HL-60/S4 (cell line): ENCODE measurements around the gene PLPP7.
"Not testable (repeated sequence)": the region's sequence is repeated elsewhere in the genome, so short reads cannot be mapped to it uniquely, and the experiment has no call there.

Experiments
- in situ Hi-C: fragments of 300-500 bp; cut with MboI; formaldehyde crosslinking; loops from 2 replicates; pipeline ENCODE4 v1.14.3; 2022; ENCODE audit warnings: low sequenced_read_pairs

PLPP7 gene

DNA sequence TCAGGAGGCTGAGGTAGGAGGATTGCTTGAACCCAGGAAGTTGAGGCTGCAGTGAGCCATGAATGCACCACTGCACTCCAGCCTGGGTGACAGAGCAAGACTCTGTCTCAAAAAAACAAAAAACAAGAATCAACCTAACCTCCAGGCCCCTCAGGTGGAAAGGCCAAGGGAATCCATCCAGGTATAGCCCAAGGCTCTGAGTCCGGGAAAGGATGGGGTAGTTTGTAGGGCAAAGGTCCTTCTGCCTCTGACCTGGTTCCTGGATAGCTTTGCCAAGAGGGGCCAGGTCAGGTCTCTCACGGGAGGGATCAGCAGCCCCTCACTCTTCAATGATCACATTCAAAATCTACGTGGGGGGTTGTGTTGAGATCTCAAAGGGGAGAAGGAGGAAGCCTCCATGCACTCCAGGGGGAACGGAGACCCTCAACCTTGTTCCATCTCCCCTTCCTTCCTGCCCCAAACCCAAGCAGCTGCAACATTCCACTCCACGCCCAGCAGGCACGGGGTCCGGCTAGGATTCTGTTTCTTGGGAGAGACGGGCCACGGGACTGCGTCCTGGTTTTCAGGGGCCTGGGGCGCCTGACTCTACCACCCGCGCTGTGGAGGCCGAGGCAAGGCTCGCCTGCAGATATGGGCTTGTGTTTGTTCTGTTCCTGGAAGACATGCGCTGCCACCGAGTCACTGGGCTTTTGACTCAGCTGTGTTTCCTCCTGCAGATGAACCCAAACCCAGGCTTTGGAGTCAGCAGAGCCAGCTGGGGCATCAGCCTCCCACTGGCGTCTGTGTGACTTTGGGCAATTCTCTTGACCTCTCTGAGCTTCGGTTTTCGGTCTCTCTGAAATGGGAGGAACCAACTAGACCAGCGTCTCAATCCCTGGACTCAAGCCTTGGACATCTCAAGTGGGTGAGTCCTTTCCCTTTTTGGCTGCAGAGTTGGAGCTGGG lies 35.5 kb downstream of the PLPP7 start:
- in situ Hi-C loops: no loop called here

DNA sequence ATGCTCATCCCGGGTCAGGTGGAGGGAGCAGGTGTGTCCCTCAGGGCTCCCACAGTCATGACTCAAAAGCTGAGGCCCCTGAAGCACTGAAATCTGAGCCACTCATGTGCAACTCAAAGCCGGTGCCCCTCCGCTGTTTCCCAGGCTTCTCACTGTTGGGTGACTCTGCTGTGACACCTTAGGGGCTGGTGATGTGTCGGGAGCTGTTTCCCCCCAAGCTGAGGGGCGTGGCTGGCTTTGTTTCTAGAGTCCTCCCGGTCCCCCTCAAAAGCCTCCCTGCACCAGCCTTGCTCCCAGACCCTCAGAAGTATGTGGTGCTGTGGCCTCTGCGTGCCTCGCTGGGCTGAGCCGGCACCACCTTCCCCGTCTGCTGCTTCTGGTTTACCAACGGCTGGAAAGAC lies 39.7 kb downstream of the PLPP7 start:
- in situ Hi-C loops: no loop called here

DNA sequence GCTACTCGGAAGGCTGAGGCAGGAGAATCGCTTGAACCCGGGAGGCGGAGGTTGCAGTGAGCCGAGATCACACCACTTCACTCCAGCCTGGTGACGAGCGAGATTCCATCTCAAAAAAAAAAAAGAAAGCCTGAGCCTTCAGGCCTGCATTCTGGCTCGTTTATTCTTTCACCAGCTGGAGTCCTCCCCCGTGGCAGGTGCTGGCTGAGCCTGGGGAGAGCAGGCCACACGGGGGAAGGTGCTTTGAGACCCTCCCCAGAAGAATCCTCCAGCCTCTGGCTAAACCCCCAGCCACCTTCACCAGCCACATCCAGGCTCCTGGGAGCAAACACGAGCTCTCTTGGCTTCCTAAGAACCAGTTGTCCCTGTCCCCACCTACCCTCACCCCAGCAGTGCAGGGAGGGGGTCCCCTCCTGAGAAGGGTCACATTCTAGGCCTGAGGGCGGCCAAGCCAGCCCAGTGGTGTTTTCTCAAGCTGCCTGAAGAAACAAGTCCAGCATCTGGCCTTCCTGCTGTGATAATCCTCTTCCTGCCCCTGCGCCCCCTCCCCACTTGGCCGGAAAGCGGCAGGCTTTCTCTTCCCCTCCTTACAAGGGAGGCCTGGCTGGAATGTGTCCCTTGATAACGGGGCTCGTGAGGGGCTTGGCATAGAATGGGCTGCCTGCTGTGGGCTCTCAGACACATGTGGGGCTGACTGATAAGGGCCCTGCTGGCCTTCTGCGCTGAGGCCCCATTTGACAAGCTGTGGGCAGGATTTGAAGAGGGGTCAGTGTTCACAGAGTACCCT lies 41.5 kb downstream of the PLPP7 start:
- in situ Hi-C loops: loop anchor here (10.0 kb wide), 1 partner anchor 276 kb away; no protein-coding TSS in a partner anchor

GRCh38 chr9:131331996-131332395 lies 42.5 kb downstream of the PLPP7 start:
- in situ Hi-C loops: loop anchor here (10.0 kb wide), 1 partner anchor 277 kb away; no protein-coding TSS in a partner anchor

- in situ Hi-C loops: loop anchor here (10.0 kb wide), 1 partner anchor 279 kb away; no protein-coding TSS in a partner anchor
These were observed 44.5 kb downstream of the PLPP7 start for GRCh38 chr9:131333771-131334628.

- in situ Hi-C loops: loop anchor here (5.0 to 10.0 kb wide), 2 partner anchors 157 to 280 kb away; no protein-coding TSS in a partner anchor
These were observed 45.3 kb downstream of the PLPP7 start for GRCh38 chr9:131334629-131335367.

- in situ Hi-C loops: loop anchor here (5.0 to 10.0 kb wide), 2 partner anchors 158 to 281 kb away; no protein-coding TSS in a partner anchor
These were observed 45.8 kb downstream of the PLPP7 start for GRCh38 chr9:131335368-131335755.

GRCh38 chr9:131337131-131337848 lies 47.8 kb downstream of the PLPP7 start:
- in situ Hi-C loops: loop anchor here (5.0 to 10.0 kb wide), 2 partner anchors 160 to 282 kb away; no protein-coding TSS in a partner anchor

DNA sequence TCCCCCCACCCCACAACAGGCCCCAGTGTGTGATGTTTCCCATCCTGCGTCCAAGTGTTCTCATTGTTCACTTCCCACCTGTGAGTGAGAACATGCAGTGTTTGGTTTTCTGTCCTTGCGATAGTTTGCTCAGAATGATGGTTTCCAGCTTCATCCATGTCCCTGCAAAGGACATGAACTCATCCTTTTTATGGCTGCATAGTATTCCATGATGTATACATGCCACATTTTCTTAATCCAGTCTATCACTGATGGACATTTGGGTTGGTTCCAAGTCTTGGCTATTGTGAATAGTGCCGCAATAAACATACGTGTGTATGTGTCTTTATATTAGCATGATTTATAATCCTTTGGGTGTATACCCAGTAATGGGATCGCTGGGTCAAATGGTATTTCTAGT lies 49.7 kb downstream of the PLPP7 start:
- in situ Hi-C loops: loop anchor here (5.0 to 10.0 kb wide), 2 partner anchors 162 to 284 kb away; no protein-coding TSS in a partner anchor

DNA sequence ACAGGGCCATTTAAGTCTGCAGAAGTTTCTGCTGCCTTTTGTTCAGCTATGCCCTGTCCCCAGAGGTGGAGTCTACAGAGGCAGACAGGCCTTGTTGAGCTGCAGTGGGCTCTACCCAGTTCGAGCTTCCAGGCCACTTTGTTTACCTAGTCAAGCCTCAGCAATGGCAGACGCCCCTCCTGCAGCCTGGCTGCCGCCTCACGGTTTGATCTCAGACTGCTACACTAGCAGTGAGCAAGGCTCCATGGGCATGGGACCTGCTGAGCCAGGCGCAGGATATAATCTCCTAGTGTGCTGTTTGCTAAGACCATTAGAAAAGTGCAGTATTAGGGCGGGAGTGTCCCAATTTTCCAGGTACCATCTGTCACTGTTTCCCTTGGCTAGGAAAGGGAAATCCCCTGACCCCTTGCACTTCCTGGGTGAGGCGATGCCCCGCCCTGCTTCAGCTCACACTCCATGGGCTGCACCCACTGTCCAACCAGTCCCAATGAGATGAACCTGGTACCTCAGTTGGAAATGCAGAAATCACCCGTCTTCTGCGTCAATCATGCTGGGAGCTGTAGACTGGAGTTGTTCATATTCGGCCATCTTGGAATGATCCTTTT lies 55.5 kb downstream of the PLPP7 start:
- in situ Hi-C loops: not testable (repeated sequence)

- in situ Hi-C loops: no loop called here
These were observed 57.0 kb downstream of the PLPP7 start for GRCh38 chr9:131346559-131346958.

GRCh38 chr9:131347376-131348020 lies 58.0 kb downstream of the PLPP7 start:
- in situ Hi-C loops: no loop called here

DNA sequence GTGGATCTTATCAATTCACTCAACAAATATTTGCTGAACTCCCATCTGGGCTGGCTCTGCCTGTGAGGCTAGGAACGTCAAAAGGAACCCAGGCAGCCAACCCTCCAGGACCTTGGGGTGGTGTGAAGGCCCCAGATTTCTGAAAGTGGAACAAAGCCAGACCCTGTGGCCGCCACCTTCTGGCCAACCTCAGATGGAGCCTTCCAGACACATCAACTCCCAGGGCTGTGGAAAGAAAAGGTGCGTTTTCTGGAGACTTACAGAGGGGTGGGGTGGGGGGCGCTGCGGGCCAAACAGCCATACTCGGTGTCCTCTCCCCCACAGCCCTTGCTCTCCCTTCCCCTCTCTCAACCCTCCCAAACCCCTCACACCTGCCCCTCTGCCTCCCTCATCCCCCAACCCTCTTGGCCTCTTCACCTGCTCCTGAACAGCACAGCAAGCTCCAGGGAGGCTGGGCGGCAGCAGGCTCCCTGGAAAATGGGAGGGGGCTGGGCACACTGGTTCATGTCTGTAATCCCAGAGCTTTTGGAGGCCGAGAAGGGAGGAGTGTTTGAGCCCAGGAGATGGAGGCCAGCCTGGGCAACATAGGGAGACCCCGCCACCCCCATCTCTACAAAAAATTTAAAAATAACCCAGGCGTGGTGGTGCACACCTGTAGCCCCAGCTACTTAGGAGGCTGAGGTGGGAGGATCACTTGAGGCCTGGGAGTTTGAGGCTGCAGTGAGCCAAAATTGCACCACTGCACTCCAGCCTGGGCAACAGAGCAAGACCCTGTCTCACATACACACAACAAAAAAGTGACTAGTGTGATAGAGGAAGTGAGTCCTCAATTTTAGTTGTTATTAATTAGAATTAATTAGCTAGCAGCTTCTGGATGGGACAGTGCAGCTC lies 59.4 kb downstream of the PLPP7 start:
- in situ Hi-C loops: no loop called here

DNA sequence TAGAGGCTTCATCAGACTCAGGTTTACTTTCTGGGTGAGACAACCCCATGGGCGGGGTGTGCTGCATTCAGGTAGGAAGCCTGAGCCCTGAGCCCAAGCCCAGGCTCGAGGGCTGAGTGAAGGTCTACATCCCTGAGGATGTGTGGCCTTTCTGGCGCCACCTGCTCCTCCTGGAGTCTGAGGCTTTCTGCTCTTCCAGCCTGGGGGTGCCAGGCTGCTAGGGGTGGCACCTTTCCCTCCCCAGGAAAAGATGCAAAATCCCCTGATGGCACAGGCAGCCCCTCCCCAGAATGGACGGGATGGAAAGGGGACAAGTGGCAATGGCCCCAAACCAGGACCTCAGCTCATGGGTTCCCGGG lies 60.0 kb downstream of the PLPP7 start:
- in situ Hi-C loops: no loop called here

GRCh38 chr9:131349881-131350563 lies 60.5 kb downstream of the PLPP7 start:
- in situ Hi-C loops: loop anchor here (10.0 kb wide), 1 partner anchor 395 kb away; the partner anchor contains the start of gene RAPGEF1

DNA sequence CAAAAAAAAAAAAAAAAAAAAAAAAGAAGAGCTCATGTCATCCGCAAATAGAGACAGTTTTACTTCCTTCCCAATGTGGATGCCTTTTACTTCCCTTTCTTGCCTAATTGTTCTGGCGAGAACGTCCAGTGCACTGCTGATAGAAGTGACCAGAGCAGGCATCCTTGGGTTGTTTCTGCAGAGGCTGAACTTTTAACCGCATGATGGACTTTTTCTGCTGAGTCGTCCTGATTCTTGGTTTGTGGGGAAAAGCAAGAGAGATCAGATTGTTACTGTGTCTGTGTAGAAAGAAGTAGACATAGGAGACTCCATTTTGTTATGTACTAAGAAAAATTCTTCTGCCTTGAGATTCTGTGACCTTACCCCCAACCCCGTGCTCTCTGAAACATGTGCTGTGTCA lies 67.0 kb downstream of the PLPP7 start:
- in situ Hi-C loops: loop anchor here (10.0 kb wide), 1 partner anchor 388 kb away; the partner anchor contains the start of gene RAPGEF1
